HL-60 (cell line): ENCODE measurements around the gene CELF5.

Experiments
- DNase-seq, 2 experiments: peaks; one replicate each; pipeline ENCODE4 v3.0.0-alpha.2; 2010 to 2020; ENCODE audit warnings: low read depth in 1 of 2, low spot score in 1 of 2
- H3K27ac ChIP-seq: fragments of 250-450 bp; sonication (Bioruptor Pico); replicated peaks from 2 replicates; pipeline ENCODE4 v1.5.1; 2020; ENCODE audit warnings: mild to moderate bottlenecking, moderate library complexity
- H3K27me3 ChIP-seq: fragments of 250-450 bp; sonication (Bioruptor Pico); 2 replicates; pipeline ENCODE4 v1.5.1; 2021; ENCODE audit warnings: mild to moderate bottlenecking, moderate library complexity; ENCODE audit not compliant: insufficient read depth, poor library complexity, severe bottlenecking
- H3K4me3 ChIP-seq: replicated peaks from 2 replicates; pipeline ENCODE4 v1.5.1; 2011; ENCODE audit warnings: mild to moderate bottlenecking, control low read depth, low read length; ENCODE audit not compliant: insufficient read depth
- GABPA ChIP-seq: IDR thresholded peaks from 2 replicates; pipeline ENCODE4 v1.6.1; 2012; ENCODE audit warnings: low read depth
- POLR2AphosphoS5 ChIP-seq: IDR thresholded peaks from 2 replicates; pipeline ENCODE4 v1.6.1; 2012; ENCODE audit warnings: low read depth
- SPI1 ChIP-seq: IDR thresholded peaks from 2 replicates; pipeline ENCODE4 v1.6.1; 2012; ENCODE audit warnings: low read depth, mild to moderate bottlenecking, borderline replicate concordance
- TF ChIP-seq, protein P1 (sequence below): IDR thresholded peaks from one replicate; pipeline ENCODE4 v1.5.1; 2011; ENCODE audit warnings: low read length, control low read depth, inconsistent platforms; ENCODE audit not compliant: insufficient read depth
- TF ChIP-seq, protein P2 (sequence below): IDR thresholded peaks from 2 replicates; pipeline ENCODE4 v1.6.1; 2012; ENCODE audit warnings: low read depth; ENCODE audit not compliant: insufficient replicate concordance

CELF5 gene

DNA sequence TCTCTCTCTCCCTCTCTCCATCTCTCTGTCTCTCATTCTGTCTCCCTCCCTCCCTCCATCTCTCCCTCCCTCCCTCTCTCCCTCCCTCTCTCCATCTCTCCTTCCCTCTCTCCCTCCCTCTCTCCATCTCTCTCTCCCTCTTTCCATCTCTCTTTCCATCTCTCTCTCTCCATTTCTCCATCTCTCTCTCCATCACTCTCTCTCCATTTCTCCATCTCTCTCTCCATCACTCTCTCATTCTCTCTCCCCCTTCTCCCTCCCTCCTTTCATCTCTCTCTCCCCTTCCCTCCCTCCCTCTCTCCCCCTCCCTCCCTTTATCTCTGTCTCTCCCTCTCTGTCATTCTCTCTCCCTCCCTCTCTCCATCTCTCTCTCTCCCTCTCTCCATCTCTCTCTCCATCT is 86.2 kb downstream of the CELF5 start:
- H3K27me3 ChIP-seq = peaks cover 18% of the 10 kb centered on the region
- H3K4me3 ChIP-seq = no peak overlapping the region
- TF ChIP-seq SPI1 = no peak
- no peak for TF ChIP-seq GABPA
- no peak overlapping the region for H3K27ac ChIP-seq
- no peak for DNase-seq

DNA sequence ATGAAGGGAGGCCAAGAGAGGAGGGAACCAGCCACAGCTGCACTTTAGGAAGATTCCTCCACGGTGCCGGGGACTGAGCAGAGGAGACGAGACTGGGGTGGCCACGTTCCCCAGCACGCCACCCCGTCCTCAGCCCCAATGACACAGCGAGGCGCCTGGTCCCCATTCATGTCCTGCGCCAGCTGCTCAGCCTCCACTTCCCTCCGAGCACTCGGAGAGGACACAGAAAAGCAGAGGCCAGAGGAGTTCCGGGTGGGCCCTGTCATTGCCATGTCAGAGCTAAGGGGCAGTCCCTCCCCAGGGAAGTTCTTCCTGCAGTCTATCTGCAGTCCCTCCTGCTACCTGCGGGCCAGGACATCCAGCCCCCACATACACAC is 88.7 kb downstream of the CELF5 start:
- TF ChIP-seq, protein P1, sequence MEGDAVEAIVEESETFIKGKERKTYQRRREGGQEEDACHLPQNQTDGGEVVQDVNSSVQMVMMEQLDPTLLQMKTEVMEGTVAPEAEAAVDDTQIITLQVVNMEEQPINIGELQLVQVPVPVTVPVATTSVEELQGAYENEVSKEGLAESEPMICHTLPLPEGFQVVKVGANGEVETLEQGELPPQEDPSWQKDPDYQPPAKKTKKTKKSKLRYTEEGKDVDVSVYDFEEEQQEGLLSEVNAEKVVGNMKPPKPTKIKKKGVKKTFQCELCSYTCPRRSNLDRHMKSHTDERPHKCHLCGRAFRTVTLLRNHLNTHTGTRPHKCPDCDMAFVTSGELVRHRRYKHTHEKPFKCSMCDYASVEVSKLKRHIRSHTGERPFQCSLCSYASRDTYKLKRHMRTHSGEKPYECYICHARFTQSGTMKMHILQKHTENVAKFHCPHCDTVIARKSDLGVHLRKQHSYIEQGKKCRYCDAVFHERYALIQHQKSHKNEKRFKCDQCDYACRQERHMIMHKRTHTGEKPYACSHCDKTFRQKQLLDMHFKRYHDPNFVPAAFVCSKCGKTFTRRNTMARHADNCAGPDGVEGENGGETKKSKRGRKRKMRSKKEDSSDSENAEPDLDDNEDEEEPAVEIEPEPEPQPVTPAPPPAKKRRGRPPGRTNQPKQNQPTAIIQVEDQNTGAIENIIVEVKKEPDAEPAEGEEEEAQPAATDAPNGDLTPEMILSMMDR = no peak
- TF ChIP-seq, protein P2, sequence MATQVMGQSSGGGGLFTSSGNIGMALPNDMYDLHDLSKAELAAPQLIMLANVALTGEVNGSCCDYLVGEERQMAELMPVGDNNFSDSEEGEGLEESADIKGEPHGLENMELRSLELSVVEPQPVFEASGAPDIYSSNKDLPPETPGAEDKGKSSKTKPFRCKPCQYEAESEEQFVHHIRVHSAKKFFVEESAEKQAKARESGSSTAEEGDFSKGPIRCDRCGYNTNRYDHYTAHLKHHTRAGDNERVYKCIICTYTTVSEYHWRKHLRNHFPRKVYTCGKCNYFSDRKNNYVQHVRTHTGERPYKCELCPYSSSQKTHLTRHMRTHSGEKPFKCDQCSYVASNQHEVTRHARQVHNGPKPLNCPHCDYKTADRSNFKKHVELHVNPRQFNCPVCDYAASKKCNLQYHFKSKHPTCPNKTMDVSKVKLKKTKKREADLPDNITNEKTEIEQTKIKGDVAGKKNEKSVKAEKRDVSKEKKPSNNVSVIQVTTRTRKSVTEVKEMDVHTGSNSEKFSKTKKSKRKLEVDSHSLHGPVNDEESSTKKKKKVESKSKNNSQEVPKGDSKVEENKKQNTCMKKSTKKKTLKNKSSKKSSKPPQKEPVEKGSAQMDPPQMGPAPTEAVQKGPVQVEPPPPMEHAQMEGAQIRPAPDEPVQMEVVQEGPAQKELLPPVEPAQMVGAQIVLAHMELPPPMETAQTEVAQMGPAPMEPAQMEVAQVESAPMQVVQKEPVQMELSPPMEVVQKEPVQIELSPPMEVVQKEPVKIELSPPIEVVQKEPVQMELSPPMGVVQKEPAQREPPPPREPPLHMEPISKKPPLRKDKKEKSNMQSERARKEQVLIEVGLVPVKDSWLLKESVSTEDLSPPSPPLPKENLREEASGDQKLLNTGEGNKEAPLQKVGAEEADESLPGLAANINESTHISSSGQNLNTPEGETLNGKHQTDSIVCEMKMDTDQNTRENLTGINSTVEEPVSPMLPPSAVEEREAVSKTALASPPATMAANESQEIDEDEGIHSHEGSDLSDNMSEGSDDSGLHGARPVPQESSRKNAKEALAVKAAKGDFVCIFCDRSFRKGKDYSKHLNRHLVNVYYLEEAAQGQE = no peak
- TF ChIP-seq GABPA = no peak
- TF ChIP-seq SPI1 = no peak
- no peak for TF ChIP-seq POLR2AphosphoS5
- H3K27me3 ChIP-seq = peaks cover 18% of the 10 kb centered on the region
- no peak for DNase-seq

DNA sequence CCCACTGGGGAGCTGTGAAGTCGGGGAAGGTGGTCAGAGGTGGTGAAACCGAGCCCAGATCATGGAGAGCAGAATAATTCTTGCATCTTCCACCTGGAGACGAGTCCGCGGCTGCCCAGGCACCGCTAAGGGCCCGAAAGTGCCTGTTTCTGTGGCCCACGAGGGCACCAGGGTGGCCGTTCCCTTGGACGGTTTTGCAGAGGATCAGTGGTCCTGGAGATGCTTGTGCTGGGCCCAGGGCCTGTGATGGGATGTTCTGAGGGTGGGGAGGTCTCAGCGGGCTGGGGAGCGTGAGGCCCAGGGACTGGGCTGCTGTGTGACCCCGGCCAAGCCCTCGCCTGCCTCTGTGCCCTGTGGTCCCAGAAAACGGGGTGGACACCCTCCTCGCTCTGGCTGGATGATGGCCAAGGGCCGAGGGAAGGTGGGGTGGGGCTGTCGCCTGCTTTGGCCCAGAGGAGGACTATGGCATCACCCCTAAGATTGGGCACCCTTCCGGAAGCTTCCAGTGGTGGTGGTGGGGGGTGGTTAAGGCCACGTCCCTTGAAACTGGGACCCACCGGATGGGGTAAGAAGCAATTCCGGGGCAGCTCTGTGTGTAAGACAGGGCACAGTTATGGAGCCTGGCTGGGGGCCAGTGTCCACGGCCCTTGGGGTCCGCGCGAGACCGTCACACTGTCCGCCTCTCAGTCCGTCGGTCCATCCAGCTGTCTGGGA is 90.7 kb downstream of the CELF5 start:
- peaks cover 15% of the 10 kb centered on the region for H3K27me3 ChIP-seq
- DNase-seq = no peak
- no peak for TF ChIP-seq SPI1
- TF ChIP-seq POLR2AphosphoS5 = no peak
- no peak for TF ChIP-seq GABPA
- TF ChIP-seq, protein P2 = no peak
- TF ChIP-seq, protein P1 = no peak
- no peak overlapping the region for H3K4me3 ChIP-seq
- no peak overlapping the region for H3K27ac ChIP-seq

More for the DNA sequence above, 88.7 kb downstream of the CELF5 start:
- H3K4me3 ChIP-seq = no peak overlapping the region
- H3K27ac ChIP-seq = no peak overlapping the region

DNA sequence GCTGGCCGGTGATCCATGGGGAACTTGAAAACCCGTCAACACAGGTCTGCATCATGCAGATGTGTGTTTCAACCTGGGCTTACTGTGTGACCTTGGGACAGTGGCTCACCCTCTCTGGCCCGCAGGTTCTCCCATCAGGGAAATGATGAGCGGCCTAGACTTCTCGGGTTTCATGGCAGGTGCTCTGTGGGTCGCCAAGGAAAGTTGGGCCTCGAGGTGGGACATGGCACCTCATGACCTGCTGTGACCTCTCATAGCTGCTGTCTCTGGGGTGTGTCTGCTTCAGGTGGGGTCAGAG is 91.2 kb downstream of the CELF5 start:
- Histone ChIP-seq H3K27ac (no peak overlapping the region), H3K4me3 (no peak overlapping the region), H3K27me3 (peaks cover 16% of the 10 kb centered on the region)
- DNase-seq = no peak
- TF ChIP-seq, protein P2 = no peak
- TF ChIP-seq, protein P1 = no peak
